Vagina (tissue), 2 donors: ENCODE data around the gene MS4A4A.

ENCODE experiments used
- POLR2A ChIP-seq, 2 donors: fragments of 450-650 bp; IDR thresholded peaks; one replicate each; pipeline ENCODE4 v1.6.1; 2017; ENCODE audit warnings: antibody characterized with exemption in 2 of 2, mild to moderate bottlenecking in 2 of 2, moderate library complexity in 2 of 2
- TF ChIP-seq, protein P1 (sequence below), 3 experiments: fragments of 450-650 bp in 2 of 3; fragments of 200-600 bp in 1 of 3; sonication (generic) in 1 of 3; IDR thresholded peaks; one replicate each; pipeline ENCODE4 v1.5.1; 2017 to 2019; ENCODE audit warnings: antibody characterized with exemption in 3 of 3, mild to moderate bottlenecking in 2 of 3, moderate library complexity in 2 of 3

DNA sequence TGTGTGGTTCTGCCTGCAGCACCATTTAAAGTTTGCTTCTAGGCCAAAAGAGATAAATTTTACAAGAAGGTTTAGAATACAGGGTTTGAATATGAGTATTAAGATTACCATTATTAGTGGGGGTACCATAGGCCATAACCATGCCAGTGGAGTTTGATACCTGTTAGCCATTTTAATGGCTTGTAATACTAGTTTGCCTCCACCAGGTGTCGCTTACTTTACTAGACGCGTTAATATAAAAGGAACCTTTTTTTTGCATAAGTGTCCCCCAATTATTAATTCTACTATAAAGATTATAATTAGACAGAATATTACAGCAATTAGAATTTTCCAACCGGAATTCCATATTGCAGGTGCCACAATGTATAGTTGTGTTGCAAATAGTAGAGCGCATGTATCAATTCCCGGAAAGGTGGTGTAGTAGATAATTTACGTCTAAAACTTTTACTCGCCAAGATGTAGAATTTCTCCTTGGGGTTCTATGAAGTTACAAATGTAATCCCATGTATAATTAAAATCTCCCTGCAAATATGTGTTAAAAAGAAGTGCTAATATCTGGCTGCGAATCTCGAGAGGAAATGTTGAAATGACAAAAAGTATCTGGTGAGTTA is 62.7 kb downstream of the MS4A4A start:
- TF ChIP-seq, protein P1, sequence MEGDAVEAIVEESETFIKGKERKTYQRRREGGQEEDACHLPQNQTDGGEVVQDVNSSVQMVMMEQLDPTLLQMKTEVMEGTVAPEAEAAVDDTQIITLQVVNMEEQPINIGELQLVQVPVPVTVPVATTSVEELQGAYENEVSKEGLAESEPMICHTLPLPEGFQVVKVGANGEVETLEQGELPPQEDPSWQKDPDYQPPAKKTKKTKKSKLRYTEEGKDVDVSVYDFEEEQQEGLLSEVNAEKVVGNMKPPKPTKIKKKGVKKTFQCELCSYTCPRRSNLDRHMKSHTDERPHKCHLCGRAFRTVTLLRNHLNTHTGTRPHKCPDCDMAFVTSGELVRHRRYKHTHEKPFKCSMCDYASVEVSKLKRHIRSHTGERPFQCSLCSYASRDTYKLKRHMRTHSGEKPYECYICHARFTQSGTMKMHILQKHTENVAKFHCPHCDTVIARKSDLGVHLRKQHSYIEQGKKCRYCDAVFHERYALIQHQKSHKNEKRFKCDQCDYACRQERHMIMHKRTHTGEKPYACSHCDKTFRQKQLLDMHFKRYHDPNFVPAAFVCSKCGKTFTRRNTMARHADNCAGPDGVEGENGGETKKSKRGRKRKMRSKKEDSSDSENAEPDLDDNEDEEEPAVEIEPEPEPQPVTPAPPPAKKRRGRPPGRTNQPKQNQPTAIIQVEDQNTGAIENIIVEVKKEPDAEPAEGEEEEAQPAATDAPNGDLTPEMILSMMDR (IDR thresholded peaks at IDR 0.05) = no peak
- no peak for TF ChIP-seq POLR2A (IDR thresholded peaks at IDR 0.05)
